ENCODE measurements around the gene UBXN11.
A peak's percentile ranks its signal among the peaks of the same experiment; 100 is the strongest.

UBXN11 gene

DNA sequence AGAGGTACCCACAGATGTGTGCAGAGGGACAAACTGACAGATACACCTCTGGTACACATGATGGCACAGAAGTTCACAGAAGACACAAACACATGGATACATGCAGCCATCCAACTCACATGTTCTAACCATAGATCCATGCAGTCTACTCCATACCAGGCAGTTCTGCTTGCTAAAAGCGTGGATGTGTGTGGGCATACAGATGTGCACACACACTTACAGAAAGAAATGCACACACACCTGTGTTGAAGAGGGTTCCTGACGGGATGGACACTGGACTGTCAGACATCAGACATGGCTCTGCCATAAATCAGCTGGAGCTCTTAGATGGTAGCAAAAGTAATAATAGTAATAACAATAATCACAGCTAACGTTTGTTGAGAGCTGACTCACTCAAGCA, 18.1 kb upstream of the UBXN11 start:
- Histone ChIP-seq H3K4me3 (ENCODE audit: low read length, poor library complexity, severe bottlenecking) (no peak overlapping the region), H3K9ac (ENCODE audit: low read depth, low read length, poor library complexity, severe bottlenecking) (no peak overlapping the region), H2AFZ (ENCODE audit: low read length) (no peak overlapping the region), H3K27me3 (ENCODE audit: insufficient read depth, low read length, poor library complexity, severe bottlenecking) (no peaks in the 10 kb centered on the region), H3K9me3 (ENCODE audit: insufficient read depth, low read depth, low read length) (no peaks in the 10 kb centered on the region), H3K9me2 (replicated peaks; ENCODE audit: low read depth, low read length) (no peaks in the 10 kb centered on the region), H3K79me2 (ENCODE audit: insufficient read depth, low read length) (peaks cover 21% of the 10 kb centered on the region; the same call in 1 of the 2 replicates), H3F3A (ENCODE audit: low read depth) (no peaks in the 10 kb centered on the region), H4K20me1 (ENCODE audit: insufficient read depth, low read length, poor library complexity, severe bottlenecking) (no peaks in the 10 kb centered on the region), H3K4me1 (ENCODE audit: insufficient read depth, low read length, poor library complexity, severe bottlenecking) (peaks cover 16% of the 10 kb centered on the region), H3K36me3 (ENCODE audit: insufficient read depth, low read length) (no peaks in the 10 kb centered on the region), H3K4me2 (ENCODE audit: low read depth, low read length, poor library complexity, severe bottlenecking) (no peak overlapping the region)
- TF ChIP-seq, protein P1, sequence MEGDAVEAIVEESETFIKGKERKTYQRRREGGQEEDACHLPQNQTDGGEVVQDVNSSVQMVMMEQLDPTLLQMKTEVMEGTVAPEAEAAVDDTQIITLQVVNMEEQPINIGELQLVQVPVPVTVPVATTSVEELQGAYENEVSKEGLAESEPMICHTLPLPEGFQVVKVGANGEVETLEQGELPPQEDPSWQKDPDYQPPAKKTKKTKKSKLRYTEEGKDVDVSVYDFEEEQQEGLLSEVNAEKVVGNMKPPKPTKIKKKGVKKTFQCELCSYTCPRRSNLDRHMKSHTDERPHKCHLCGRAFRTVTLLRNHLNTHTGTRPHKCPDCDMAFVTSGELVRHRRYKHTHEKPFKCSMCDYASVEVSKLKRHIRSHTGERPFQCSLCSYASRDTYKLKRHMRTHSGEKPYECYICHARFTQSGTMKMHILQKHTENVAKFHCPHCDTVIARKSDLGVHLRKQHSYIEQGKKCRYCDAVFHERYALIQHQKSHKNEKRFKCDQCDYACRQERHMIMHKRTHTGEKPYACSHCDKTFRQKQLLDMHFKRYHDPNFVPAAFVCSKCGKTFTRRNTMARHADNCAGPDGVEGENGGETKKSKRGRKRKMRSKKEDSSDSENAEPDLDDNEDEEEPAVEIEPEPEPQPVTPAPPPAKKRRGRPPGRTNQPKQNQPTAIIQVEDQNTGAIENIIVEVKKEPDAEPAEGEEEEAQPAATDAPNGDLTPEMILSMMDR (conservative IDR thresholded peaks at IDR 0.05; ENCODE audit: low read length): no peak
- TF ChIP-seq EZH2phosphoT487 (IDR thresholded peaks at IDR 0.05; ENCODE audit: borderline replicate concordance): no peak

DNA sequence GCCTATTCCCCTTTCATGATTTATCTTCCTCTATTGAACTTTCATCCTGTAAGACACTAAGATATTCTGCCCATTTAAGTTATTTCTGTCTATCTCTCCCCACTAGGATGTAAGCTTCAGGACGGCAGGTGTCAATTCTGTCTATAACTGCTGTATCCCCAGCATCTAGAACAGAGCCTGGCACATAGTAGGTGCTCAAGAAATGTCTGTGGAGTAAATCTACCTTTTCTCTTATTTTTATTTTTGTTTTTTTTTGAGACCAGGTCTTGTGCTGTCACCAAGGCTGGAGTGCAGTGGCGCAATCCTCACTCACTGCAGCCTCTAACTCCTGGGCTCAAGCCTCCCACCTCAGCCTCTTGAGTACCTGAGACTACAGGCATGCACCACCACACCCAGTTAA, 16.9 kb upstream of the UBXN11 start:
- Histone ChIP-seq H3K4me1 (ENCODE audit: insufficient read depth, low read length, poor library complexity, severe bottlenecking) (peaks cover 20% of the 10 kb centered on the region), H3K9me2 (replicated peaks; ENCODE audit: low read depth, low read length) (no peaks in the 10 kb centered on the region), H3K79me2 (ENCODE audit: insufficient read depth, low read length) (peaks cover 32% of the 10 kb centered on the region), H3K4me3 (ENCODE audit: low read length, poor library complexity, severe bottlenecking) (no peak overlapping the region), H3K9me3 (ENCODE audit: insufficient read depth, low read depth, low read length) (no peaks in the 10 kb centered on the region), H2AFZ (ENCODE audit: low read length) (no peak overlapping the region), H3K4me2 (ENCODE audit: low read depth, low read length, poor library complexity, severe bottlenecking) (no peak overlapping the region), H4K20me1 (ENCODE audit: insufficient read depth, low read length, poor library complexity, severe bottlenecking) (no peaks in the 10 kb centered on the region), H3F3A (ENCODE audit: low read depth) (no peaks in the 10 kb centered on the region), H3K27me3 (ENCODE audit: insufficient read depth, low read length, poor library complexity, severe bottlenecking) (no peaks in the 10 kb centered on the region), H3K36me3 (ENCODE audit: insufficient read depth, low read length) (no peaks in the 10 kb centered on the region), H3K9ac (ENCODE audit: low read depth, low read length, poor library complexity, severe bottlenecking) (no peak overlapping the region)
- TF ChIP-seq, protein P1 (conservative IDR thresholded peaks at IDR 0.05; ENCODE audit: low read length): no peak
- TF ChIP-seq EZH2phosphoT487 (IDR thresholded peaks at IDR 0.05; ENCODE audit: borderline replicate concordance): no peak

DNA sequence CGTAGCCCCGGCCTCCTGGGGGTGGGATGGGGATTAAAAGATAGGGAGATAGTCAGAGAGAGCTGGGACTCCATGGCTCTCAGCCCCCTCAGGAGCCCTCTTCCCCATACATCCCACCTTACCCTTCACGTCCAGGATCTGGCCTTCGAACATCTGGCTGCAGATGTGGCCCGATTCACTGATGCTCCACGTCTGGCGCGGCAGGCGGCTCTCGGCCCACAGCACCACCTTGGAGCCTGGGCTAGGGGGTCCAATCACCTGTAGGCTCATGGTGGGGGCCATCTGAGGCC, 15.6 kb upstream of the UBXN11 start:
- H3K79me2 ChIP-seq (ENCODE audit: insufficient read depth, low read length): peaks cover 45% of the 10 kb centered on the region
- H3K9me3 ChIP-seq (ENCODE audit: insufficient read depth, low read depth, low read length): no peaks in the 10 kb centered on the region
- no peaks in the 10 kb centered on the region for H3K9me2 ChIP-seq (replicated peaks; ENCODE audit: low read depth, low read length)
- no peak overlapping the region for H2AFZ ChIP-seq (ENCODE audit: low read length)
- TF ChIP-seq, protein P1 (conservative IDR thresholded peaks at IDR 0.05; ENCODE audit: low read length): no peak
- no peak for TF ChIP-seq EZH2phosphoT487 (IDR thresholded peaks at IDR 0.05; ENCODE audit: borderline replicate concordance)
- H4K20me1 ChIP-seq (ENCODE audit: insufficient read depth, low read length, poor library complexity, severe bottlenecking): no peaks in the 10 kb centered on the region
- H3K9ac ChIP-seq (ENCODE audit: low read depth, low read length, poor library complexity, severe bottlenecking): peak overlapping the region; percentile 95
- H3K4me2 ChIP-seq (ENCODE audit: low read depth, low read length, poor library complexity, severe bottlenecking): peak overlapping the region; percentile 96
- no peaks in the 10 kb centered on the region for H3K27me3 ChIP-seq (ENCODE audit: insufficient read depth, low read length, poor library complexity, severe bottlenecking)
- no peaks in the 10 kb centered on the region for H3F3A ChIP-seq (ENCODE audit: low read depth)
- H3K4me1 ChIP-seq (ENCODE audit: insufficient read depth, low read length, poor library complexity, severe bottlenecking): peaks cover 33% of the 10 kb centered on the region
- peak overlapping the region; percentile 25 for H3K4me3 ChIP-seq (ENCODE audit: low read length, poor library complexity, severe bottlenecking)
- H3K36me3 ChIP-seq (ENCODE audit: insufficient read depth, low read length): no peaks in the 10 kb centered on the region

Data from Loucy (cell line).